ENCODE results near the gene SIAH2.

DNA sequence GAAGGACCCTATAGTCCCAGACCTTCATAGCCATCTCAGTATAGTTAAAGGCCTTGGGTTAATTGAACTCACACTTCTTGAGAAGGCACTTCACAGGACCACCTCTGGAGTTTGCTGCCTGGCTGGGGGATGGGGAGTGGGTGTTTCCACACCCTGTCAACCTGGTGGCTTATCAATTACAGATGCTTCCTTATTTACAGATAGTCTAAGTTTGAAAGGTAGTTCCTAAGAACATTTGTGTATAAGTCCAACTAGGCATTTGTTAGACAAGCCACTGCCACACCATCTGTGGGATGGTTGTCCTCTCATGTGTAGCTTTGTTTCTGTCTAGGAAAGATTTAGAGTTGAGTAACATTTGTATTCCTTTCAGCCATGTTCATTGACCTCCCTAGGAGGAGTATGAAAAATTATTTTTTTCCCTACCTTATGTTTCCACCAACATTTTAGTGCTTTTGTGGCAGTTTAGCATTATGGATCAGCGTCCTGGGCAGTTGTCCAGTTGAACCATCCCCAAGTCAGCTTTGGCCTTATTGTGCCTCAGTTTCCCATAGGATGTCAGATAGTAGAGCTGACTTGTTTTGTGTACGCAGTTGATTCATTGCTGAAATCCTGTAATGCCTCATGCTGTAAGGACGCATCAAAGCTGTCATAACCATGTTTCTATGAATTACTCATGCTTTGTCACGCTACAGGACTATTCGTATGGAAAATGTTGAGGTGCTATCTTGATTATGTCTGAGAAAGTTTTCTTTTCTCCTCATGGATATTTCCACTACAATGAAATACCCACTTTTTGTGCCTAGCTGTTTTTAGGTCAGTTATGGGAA lies 21.2 kb upstream of the SIAH2 start:
- TF ChIP-seq, protein P1, sequence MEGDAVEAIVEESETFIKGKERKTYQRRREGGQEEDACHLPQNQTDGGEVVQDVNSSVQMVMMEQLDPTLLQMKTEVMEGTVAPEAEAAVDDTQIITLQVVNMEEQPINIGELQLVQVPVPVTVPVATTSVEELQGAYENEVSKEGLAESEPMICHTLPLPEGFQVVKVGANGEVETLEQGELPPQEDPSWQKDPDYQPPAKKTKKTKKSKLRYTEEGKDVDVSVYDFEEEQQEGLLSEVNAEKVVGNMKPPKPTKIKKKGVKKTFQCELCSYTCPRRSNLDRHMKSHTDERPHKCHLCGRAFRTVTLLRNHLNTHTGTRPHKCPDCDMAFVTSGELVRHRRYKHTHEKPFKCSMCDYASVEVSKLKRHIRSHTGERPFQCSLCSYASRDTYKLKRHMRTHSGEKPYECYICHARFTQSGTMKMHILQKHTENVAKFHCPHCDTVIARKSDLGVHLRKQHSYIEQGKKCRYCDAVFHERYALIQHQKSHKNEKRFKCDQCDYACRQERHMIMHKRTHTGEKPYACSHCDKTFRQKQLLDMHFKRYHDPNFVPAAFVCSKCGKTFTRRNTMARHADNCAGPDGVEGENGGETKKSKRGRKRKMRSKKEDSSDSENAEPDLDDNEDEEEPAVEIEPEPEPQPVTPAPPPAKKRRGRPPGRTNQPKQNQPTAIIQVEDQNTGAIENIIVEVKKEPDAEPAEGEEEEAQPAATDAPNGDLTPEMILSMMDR (IDR thresholded peaks at IDR 0.05; ENCODE audit: low read length): no peak
- TF ChIP-seq EZH2 (IDR thresholded peaks at IDR 0.05; ENCODE audit: borderline replicate concordance, low read length): no peak
